Coronary artery (tissue), 2 donors: ENCODE data around the gene EFNA2.

Experiments
- DNase-seq: peaks from one replicate; pipeline ENCODE4 v3.0.0-alpha.2; 2017; ENCODE audit warnings: low spot score
- H3K27ac ChIP-seq, 2 donors: fragments of 200-600 bp; sonication (generic); one replicate each; pipeline ENCODE4 v1.5.1; 2016 to 2019
- H3K4me3 ChIP-seq: fragments of 200-600 bp; sonication (generic); 2 replicates; pipeline ENCODE4 v1.5.1; 2016; ENCODE audit warnings: mild to moderate bottlenecking, moderate library complexity
- TF ChIP-seq, protein P1 (sequence below): fragments of 200-600 bp; sonication (generic); IDR thresholded peaks from one replicate; pipeline ENCODE4 v1.5.1; 2019; ENCODE audit warnings: antibody characterized with exemption

EFNA2 gene

DNA sequence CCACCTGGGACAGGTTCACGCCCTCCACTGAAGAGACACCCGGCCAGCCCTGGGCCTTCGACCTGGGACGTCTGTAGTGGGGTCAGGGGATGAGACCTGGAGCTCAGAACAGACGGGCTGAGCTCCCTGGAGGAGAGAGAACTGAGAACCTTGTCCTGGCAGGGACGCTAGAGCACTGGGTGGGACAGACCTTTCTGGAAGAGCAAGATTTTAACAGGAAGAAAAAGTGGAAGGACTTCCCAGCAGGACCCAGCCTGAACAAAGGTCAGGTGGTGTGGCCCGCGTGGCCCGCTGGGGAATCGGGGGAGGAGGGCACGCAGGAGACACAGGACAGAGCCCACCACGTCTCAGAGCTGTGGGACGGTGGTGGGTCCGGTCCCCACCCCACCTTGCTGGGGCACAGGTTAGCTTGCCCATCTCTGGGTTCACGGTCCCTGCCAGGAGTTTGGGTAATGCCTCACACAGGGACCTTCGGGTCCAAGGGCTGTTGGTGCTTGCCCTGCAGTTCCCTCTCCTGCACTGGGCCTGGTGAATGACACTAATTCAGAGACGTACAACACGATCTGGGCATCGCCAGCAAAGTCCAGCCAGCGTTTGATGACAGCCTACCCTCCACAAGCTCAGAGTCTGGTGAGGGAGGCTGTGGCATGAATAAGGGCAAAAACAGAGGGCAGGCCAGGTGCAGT is 1.2 kb upstream of the EFNA2 start:
- no peak overlapping the region for H3K4me3 ChIP-seq
- TF ChIP-seq, protein P1, sequence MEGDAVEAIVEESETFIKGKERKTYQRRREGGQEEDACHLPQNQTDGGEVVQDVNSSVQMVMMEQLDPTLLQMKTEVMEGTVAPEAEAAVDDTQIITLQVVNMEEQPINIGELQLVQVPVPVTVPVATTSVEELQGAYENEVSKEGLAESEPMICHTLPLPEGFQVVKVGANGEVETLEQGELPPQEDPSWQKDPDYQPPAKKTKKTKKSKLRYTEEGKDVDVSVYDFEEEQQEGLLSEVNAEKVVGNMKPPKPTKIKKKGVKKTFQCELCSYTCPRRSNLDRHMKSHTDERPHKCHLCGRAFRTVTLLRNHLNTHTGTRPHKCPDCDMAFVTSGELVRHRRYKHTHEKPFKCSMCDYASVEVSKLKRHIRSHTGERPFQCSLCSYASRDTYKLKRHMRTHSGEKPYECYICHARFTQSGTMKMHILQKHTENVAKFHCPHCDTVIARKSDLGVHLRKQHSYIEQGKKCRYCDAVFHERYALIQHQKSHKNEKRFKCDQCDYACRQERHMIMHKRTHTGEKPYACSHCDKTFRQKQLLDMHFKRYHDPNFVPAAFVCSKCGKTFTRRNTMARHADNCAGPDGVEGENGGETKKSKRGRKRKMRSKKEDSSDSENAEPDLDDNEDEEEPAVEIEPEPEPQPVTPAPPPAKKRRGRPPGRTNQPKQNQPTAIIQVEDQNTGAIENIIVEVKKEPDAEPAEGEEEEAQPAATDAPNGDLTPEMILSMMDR, result no peak
- no peak for DNase-seq
- H3K27ac ChIP-seq, result no peak overlapping the region

DNA sequence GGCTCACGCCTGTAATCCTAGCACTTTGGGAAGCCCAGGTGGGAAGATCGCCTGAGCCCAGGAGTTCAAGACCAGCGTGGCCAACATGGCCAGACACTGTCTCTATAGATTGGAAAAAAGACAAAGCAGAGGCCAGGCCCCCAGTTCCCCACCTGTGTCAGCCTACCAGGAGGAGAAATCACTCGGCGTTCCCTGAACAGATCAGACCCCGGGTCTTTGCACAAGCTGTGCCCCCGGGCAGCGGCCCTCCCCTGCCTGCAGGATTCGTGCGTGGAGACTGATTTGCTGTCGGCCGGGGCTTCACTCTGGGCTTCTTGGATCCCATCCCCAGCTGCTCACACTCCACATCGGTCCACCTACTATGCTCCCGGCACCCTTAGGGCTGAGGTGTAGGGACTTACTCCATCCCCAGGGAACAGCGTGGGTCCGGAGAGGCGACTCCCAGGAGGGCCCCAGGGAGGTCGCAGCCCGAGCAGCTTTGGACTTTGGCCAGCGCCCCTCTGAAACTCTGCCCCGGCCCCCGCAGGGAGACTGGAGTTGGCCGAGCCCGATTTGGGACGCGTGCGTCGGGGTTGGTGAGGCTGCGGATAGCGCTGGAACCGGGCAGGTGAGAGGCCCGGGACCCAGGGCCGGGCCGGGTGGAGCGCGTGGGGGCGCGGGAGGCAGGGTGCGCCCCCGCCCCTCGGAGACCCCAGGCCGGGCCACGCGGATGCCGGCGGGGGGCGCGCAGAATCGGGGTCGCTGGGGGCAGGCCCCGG is 515 bp upstream of the EFNA2 start:
- TF ChIP-seq, protein P1, result no peak
- Histone ChIP-seq H3K27ac (no peak overlapping the region), H3K4me3 (peak overlapping the region; percentile 60)
- no peak for DNase-seq

DNA sequence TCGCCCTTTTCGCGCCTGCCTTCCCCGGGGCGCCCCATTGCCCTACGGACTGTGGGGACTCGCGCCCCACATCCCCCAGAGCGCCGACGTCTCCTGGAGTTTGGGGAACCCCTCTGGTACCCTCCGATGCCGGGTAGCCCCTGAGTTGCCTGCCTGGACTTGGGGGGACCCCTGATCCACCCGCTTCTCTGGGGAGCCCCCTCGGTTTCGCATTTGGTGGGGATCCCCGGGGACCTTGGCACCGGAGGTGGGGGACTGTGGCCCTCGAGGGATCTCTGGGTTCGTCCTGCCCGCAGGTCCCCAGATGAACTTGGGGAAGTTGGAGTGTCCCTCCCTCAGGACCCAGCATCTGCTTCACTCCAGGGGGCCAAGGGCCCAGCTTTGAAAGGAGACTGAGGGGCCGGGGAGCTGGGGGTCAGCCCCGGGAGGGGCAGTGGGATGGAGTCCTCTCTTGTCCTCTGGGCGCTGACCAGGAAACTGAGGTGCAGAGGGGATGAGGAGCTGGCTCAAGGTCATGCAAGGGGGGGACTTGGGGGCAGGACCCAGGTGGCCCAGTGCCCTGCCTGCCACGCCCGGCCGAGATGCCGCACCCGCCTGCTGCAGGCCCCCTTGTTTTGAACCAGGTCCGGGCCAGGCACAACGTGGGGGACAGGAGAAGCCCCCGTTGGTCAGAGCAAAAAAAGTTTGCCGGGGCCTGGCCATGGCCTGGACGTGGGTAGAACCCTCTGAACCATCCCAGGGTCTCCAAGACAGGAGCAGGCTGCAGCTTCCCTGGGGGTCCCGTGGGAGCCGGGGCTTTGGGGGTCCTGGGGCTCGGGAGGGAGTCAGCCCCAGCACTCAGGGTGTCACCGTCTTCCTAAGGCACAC is 1.0 kb downstream of the EFNA2 start:
- no peak overlapping the region for H3K27ac ChIP-seq
- TF ChIP-seq, protein P1, result no peak
- H3K4me3 ChIP-seq, result no peak overlapping the region
- DNase-seq, result no peak

DNA sequence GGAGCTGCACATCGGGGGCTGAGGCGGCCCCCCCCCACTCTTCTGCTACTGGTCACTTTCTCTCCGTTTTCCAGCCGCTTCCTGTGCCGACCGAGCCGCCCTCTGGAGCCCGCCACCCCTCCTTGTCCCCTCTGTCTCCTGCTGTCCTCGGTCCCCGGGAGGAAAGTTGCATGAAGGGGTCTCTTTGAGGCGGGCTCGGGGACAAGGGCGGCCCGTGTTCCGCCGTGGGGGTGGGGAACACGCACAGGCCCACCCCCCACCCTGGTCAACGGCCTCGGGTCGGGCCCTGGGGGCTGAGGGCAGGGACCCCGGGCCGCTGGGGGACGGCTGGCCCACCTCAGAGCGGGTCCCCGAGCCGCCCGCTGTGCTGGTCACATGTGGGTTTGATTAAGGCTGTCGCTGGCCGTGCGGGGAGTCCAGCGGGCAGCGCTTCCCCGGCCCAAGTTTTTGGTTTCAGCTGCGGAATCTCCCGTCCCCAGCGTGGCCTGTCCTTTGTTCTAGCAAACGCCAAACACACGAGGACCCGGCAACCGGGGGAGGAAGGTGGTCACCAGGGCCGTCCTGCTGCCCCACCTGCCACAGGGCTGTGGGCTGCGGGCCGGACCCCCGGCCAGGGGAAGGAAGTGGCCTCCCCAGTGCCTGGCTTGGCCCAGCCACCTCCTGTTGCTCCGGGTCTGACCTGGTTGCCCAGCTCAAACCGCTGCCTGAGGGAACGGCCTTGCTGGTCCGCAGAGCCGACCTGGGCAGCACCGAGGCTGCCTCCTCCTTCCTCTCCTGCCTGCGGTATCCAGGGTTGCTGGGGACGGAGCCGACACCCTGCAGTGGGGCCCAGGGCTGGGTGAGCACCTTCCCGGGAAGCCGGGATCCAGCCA is 1.9 kb downstream of the EFNA2 start:
- TF ChIP-seq, protein P1, result no peak
- no peak for DNase-seq
- Histone ChIP-seq H3K4me3 (no peak overlapping the region), H3K27ac (no peak overlapping the region)

DNA sequence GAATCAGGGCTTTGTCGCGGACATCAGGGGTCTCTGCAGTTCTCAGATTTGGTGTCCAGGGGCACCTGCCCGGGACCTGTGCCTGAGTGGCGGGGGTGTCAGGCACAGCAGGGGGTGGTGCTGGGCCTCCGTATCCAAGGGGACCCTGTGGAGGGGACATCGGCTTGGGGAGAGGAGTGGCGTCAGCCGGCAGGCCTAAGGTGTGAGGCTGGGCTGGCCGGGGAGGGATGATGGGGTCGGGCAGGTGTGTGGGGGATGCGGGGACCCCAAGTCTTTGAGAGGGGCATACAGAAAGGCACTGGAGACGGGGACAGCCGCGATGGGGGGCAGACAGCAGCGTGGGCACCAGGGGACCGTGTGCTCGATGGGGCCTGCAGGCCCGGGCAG is 2.5 kb downstream of the EFNA2 start:
- TF ChIP-seq, protein P1, result no peak
- Histone ChIP-seq H3K27ac (no peak overlapping the region), H3K4me3 (no peak overlapping the region)
- no peak for DNase-seq

DNA sequence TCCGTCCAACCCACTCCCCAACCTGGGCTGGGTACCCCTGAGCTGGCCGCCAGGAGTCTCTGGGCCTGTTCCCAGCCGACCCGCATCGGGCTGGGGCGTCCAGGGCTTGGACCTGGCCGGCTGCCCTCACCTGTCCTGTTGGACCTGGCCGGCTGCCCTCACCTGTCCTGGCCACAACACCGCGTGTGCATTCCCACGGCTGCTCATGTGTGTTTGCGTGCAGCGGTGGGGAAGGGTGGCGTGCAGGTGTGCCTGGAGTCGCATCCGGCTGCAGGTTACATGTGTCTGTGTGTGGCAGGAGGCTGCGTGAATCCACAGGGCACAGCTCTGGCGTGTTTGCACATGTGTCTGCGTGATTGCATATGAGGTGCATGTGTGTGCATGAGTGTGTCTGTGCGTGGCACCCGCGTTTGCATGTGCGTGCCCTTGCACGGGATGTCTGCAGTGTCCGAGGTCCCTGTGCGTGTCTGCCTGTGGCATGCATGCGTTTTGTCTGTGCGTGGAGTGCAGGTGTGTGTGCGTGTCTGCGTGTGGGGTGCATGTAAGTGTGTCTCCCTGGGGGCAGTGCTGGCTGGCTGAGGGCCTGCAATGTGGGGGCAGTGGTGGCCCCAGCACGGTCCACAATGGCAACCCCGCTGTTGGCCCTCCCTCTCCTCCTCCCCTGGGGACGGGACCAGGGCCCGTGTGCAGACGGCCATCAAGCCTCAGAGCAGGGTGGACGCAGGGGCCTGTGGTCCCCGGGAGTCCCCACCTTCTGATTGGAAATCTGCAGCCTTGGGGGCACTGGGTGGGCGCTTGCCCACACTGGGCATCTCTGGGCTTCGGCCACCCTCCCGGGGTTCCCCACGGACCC is 3.4 kb downstream of the EFNA2 start:
- TF ChIP-seq, protein P1, result no peak
- H3K4me3 ChIP-seq, result no peak overlapping the region
- H3K27ac ChIP-seq, result no peak overlapping the region
- DNase-seq, result no peak
